ENCODE measurements around the gene FAM53B.

FAM53B gene

DNA sequence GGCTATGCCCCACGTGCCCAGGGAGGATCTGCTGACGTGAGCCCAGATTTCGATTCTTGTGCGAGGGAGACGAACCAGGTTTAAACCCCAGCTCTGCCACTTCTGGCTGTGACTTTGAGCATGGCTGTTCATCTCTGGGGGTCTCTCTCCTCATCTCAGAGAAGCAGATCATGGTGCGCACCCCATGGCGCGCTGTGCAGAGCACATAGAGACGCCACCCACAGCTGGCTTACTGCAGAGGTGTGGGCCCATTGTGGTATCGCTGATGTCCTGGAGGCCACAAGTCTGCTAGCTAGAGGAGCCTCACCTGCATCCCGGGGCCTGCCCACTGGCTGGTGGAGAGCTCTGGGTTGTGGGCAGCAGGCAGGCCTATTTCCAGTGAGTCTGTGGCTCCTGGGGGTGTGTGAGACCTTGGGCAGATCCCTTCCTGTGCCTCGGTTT lies 142.0 kb downstream of the FAM53B start:
- no peaks in the 10 kb centered on the region for H3K36me3 ChIP-seq (replicated peaks in 1 of 2; ENCODE audit: control insufficient read depth in 2 of 2, insufficient read depth in 2 of 2, low read length in 2 of 2)
- peak overlapping the region; percentile 59 for H3K18ac ChIP-seq (ENCODE audit: low read length)
- peak overlapping the region; percentile 4 for H3K14ac ChIP-seq (ENCODE audit: low read length)
- no peak for DNase-seq (ENCODE audit: low spot score)
- no peak overlapping the region for H2BK15ac ChIP-seq (ENCODE audit: low read length)
- no peak overlapping the region for H3K27ac ChIP-seq (replicated peaks; ENCODE audit: low read length)
- no peak overlapping the region for H2BK120ac ChIP-seq (ENCODE audit: low read depth, low read length)
- no peak overlapping the region for H2BK12ac ChIP-seq (ENCODE audit: low read length)
- H3K4me1 ChIP-seq (ENCODE audit: control insufficient read depth in 2 of 2, insufficient read depth in 1 of 2, low read depth in 1 of 2, low read length in 2 of 2) = peaks cover 14 to 16% of the 10 kb centered on the region in 2 donors
- WGBS, 2 donors (ENCODE audit: extremely low coverage in 2 of 2, insufficient read length in 2 of 2, insufficient replicate concordance in 1 of 2) = no CpG with 5 or more reads among the region's 12 CpGs
- H2AK5ac ChIP-seq (ENCODE audit: low read depth, low read length) = peak overlapping the region; percentile 32
- no peak overlapping the region for H3K4me3 ChIP-seq (ENCODE audit: low read length in 2 of 2)
- no peak overlapping the region for H3K4ac ChIP-seq (ENCODE audit: low read length)
- no peak overlapping the region for H4K8ac ChIP-seq (ENCODE audit: low read depth, low read length)
- H3K79me1 ChIP-seq (ENCODE audit: low read depth, low read length) = peaks cover 7% of the 10 kb centered on the region
- H2BK5ac ChIP-seq (ENCODE audit: low read length) = no peak overlapping the region
- H3K9ac ChIP-seq (ENCODE audit: low read depth, low read length, poor library complexity) = no peak overlapping the region
- no peaks in the 10 kb centered on the region for H3K27me3 ChIP-seq (ENCODE audit: control insufficient read depth in 3 of 3, insufficient read depth in 3 of 3, low read depth in 1 of 3, low read length in 3 of 3)
- H3K4me2 ChIP-seq (ENCODE audit: insufficient read depth, low read length, poor library complexity, severe bottlenecking) = no peak overlapping the region
- H3K9me3 ChIP-seq (replicated peaks in 1 of 2; ENCODE audit: control insufficient read depth in 2 of 2, insufficient read depth in 1 of 2, low read depth in 1 of 2, low read length in 2 of 2) = no peaks in the 10 kb centered on the region
- H3K23ac ChIP-seq (ENCODE audit: low read depth, low read length, poor library complexity) = no peak overlapping the region
- H2AFZ ChIP-seq (ENCODE audit: low read length) = no peak overlapping the region
- H4K91ac ChIP-seq (ENCODE audit: low read depth, low read length, poor library complexity) = no peak overlapping the region

DNA sequence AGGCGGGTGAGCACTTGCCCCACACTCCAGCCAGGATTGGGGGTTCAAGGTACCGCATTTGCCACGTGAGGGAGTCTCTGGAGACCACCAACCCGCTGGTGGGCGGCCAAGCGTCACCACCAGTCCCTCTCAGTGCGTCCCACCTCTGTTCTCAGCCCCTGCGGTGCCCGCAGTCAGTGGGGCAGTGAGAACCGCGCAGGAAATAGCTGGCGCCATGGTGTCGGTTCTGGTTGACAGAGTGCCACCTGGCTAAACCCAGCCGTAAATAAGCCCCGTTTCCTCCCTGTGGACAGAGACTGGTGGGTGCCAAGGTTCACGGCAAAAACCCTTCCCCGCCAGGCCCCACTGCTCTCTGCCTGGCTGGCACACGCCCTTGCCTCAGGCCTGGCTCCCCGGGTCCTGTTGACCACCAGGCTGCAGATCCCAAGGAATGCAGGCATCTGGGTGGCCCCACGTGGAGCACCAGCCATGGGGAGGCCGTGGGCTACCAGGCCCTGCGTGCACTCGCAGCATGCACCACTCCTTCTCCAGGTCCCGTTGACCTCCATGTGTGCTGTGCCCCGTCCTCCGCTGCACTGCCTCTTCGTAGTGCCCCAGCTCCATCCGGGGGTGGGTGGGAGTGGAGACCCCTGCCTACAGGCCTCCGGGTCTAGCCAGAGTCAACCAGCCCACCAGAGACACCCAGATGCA lies 142.6 kb downstream of the FAM53B start:
- no peaks in the 10 kb centered on the region for H3K9me3 ChIP-seq (replicated peaks in 1 of 2; ENCODE audit: control insufficient read depth in 2 of 2, insufficient read depth in 1 of 2, low read depth in 1 of 2, low read length in 2 of 2)
- no peak overlapping the region for H3K23ac ChIP-seq (ENCODE audit: low read depth, low read length, poor library complexity)
- peak overlapping the region; percentile 32 for H2AK5ac ChIP-seq (ENCODE audit: low read depth, low read length)
- no peak overlapping the region for H2BK120ac ChIP-seq (ENCODE audit: low read depth, low read length)
- H4K91ac ChIP-seq (ENCODE audit: low read depth, low read length, poor library complexity) = no peak overlapping the region
- H3K4ac ChIP-seq (ENCODE audit: low read length) = no peak overlapping the region
- peak overlapping the region; percentile 59 for H3K18ac ChIP-seq (ENCODE audit: low read length)
- H2AFZ ChIP-seq (ENCODE audit: low read length) = no peak overlapping the region
- H2BK12ac ChIP-seq (ENCODE audit: low read length) = no peak overlapping the region
- WGBS, 2 donors (ENCODE audit: extremely low coverage in 2 of 2, insufficient read length in 2 of 2, insufficient replicate concordance in 1 of 2) = no CpG with 5 or more reads among the region's 29 CpGs
- H3K27ac ChIP-seq (replicated peaks; ENCODE audit: low read length) = no peak overlapping the region
- no peak overlapping the region for H4K8ac ChIP-seq (ENCODE audit: low read depth, low read length)
- H3K14ac ChIP-seq (ENCODE audit: low read length) = no peak overlapping the region
- H2BK15ac ChIP-seq (ENCODE audit: low read length) = no peak overlapping the region
- peak overlapping the region; percentile 70 for H3K9ac ChIP-seq (ENCODE audit: low read depth, low read length, poor library complexity)
- H2BK5ac ChIP-seq (ENCODE audit: low read length) = no peak overlapping the region
- H3K79me1 ChIP-seq (ENCODE audit: low read depth, low read length) = peaks cover 7% of the 10 kb centered on the region
- no peak for DNase-seq (ENCODE audit: low spot score)
- no peaks in the 10 kb centered on the region for H3K36me3 ChIP-seq (replicated peaks in 1 of 2; ENCODE audit: control insufficient read depth in 2 of 2, insufficient read depth in 2 of 2, low read length in 2 of 2)
- H3K4me1 ChIP-seq (ENCODE audit: control insufficient read depth in 2 of 2, insufficient read depth in 1 of 2, low read depth in 1 of 2, low read length in 2 of 2) = peaks cover 9 to 11% of the 10 kb centered on the region in 2 donors
- H3K4me2 ChIP-seq (ENCODE audit: insufficient read depth, low read length, poor library complexity, severe bottlenecking) = no peak overlapping the region
- H3K4me3 ChIP-seq (ENCODE audit: low read length in 2 of 2) = no peak overlapping the region
- no peaks in the 10 kb centered on the region for H3K27me3 ChIP-seq (ENCODE audit: control insufficient read depth in 3 of 3, insufficient read depth in 3 of 3, low read depth in 1 of 3, low read length in 3 of 3)

- Histone ChIP-seq H3K23ac (ENCODE audit: low read depth, low read length, poor library complexity) (no peak overlapping the region), H2AK5ac (ENCODE audit: low read depth, low read length) (peak overlapping the region; percentile 78), H2BK12ac (ENCODE audit: low read length) (no peak overlapping the region), H2AFZ (ENCODE audit: low read length) (no peak overlapping the region), H4K8ac (ENCODE audit: low read depth, low read length) (no peak overlapping the region), H3K79me1 (ENCODE audit: low read depth, low read length) (peaks cover 4% of the 10 kb centered on the region), H3K27ac (replicated peaks; ENCODE audit: low read length) (no peak overlapping the region), H3K14ac (ENCODE audit: low read length) (peak overlapping the region; percentile 25), H2BK15ac (ENCODE audit: low read length) (no peak overlapping the region), H3K9ac (ENCODE audit: low read depth, low read length, poor library complexity) (no peak overlapping the region), H3K36me3 (replicated peaks in 1 of 2; ENCODE audit: control insufficient read depth in 2 of 2, insufficient read depth in 2 of 2, low read length in 2 of 2) (no peaks in the 10 kb centered on the region), H2BK120ac (ENCODE audit: low read depth, low read length) (no peak overlapping the region), H3K27me3 (ENCODE audit: control insufficient read depth in 3 of 3, insufficient read depth in 3 of 3, low read depth in 1 of 3, low read length in 3 of 3) (no peaks in the 10 kb centered on the region), H3K9me3 (replicated peaks in 1 of 2; ENCODE audit: control insufficient read depth in 2 of 2, insufficient read depth in 1 of 2, low read depth in 1 of 2, low read length in 2 of 2) (no peaks in the 10 kb centered on the region), H3K4me2 (ENCODE audit: insufficient read depth, low read length, poor library complexity, severe bottlenecking) (no peak overlapping the region), H3K4me1 (ENCODE audit: control insufficient read depth in 2 of 2, insufficient read depth in 1 of 2, low read depth in 1 of 2, low read length in 2 of 2) (peaks cover 4 to 7% of the 10 kb centered on the region in 2 donors), H3K4me3 (ENCODE audit: low read length in 2 of 2) (no peak overlapping the region), H3K4ac (ENCODE audit: low read length) (no peak overlapping the region), H4K91ac (ENCODE audit: low read depth, low read length, poor library complexity) (no peak overlapping the region), H3K18ac (ENCODE audit: low read length) (no peak overlapping the region), H2BK5ac (ENCODE audit: low read length) (no peak overlapping the region)
- no peak for DNase-seq (ENCODE audit: low spot score)
- WGBS, 2 donors (ENCODE audit: extremely low coverage in 2 of 2, insufficient read length in 2 of 2, insufficient replicate concordance in 1 of 2) = no CpG with 5 or more reads among the region's 12 CpGs
Observed at GRCh38 chr10:124601016-124601415, 143.2 kb downstream of the FAM53B start.

GRCh38 chr10:124600051-124600880 lies 143.9 kb downstream of the FAM53B start:
- no peak overlapping the region for H3K27ac ChIP-seq (replicated peaks; ENCODE audit: low read length)
- H3K27me3 ChIP-seq (ENCODE audit: control insufficient read depth in 3 of 3, insufficient read depth in 3 of 3, low read depth in 1 of 3, low read length in 3 of 3) = no peaks in the 10 kb centered on the region
- WGBS, 2 donors (ENCODE audit: extremely low coverage in 2 of 2, insufficient read length in 2 of 2, insufficient replicate concordance in 1 of 2) = no CpG with 5 or more reads among the region's 18 CpGs
- no peak overlapping the region for H2AFZ ChIP-seq (ENCODE audit: low read length)
- peaks cover 4% of the 10 kb centered on the region for H3K79me1 ChIP-seq (ENCODE audit: low read depth, low read length)
- H3K9me3 ChIP-seq (replicated peaks in 1 of 2; ENCODE audit: control insufficient read depth in 2 of 2, insufficient read depth in 1 of 2, low read depth in 1 of 2, low read length in 2 of 2) = no peaks in the 10 kb centered on the region
- peaks cover 3 to 7% of the 10 kb centered on the region in 2 donors for H3K4me1 ChIP-seq (ENCODE audit: control insufficient read depth in 2 of 2, insufficient read depth in 1 of 2, low read depth in 1 of 2, low read length in 2 of 2)
- H4K8ac ChIP-seq (ENCODE audit: low read depth, low read length) = no peak overlapping the region
- no peak for DNase-seq (ENCODE audit: low spot score)
- H2BK15ac ChIP-seq (ENCODE audit: low read length) = peak overlapping the region; percentile 44
- H2BK5ac ChIP-seq (ENCODE audit: low read length) = peak overlapping the region; percentile 45
- no peak overlapping the region for H3K4me2 ChIP-seq (ENCODE audit: insufficient read depth, low read length, poor library complexity, severe bottlenecking)
- H2AK5ac ChIP-seq (ENCODE audit: low read depth, low read length) = peak overlapping the region; percentile 78
- H3K23ac ChIP-seq (ENCODE audit: low read depth, low read length, poor library complexity) = peak overlapping the region; percentile 59
- no peak overlapping the region for H3K4ac ChIP-seq (ENCODE audit: low read length)
- H3K14ac ChIP-seq (ENCODE audit: low read length) = peak overlapping the region; percentile 87
- H2BK120ac ChIP-seq (ENCODE audit: low read depth, low read length) = no peak overlapping the region
- peak overlapping the region; percentile 54 for H3K18ac ChIP-seq (ENCODE audit: low read length)
- H3K9ac ChIP-seq (ENCODE audit: low read depth, low read length, poor library complexity) = no peak overlapping the region
- H4K91ac ChIP-seq (ENCODE audit: low read depth, low read length, poor library complexity) = no peak overlapping the region
- no peaks in the 10 kb centered on the region for H3K36me3 ChIP-seq (replicated peaks in 1 of 2; ENCODE audit: control insufficient read depth in 2 of 2, insufficient read depth in 2 of 2, low read length in 2 of 2)
- H3K4me3 ChIP-seq (ENCODE audit: low read length in 2 of 2) = no peak overlapping the region
- peak overlapping the region; percentile 18 for H2BK12ac ChIP-seq (ENCODE audit: low read length)

Measured in neuronal stem cell (in vitro differentiated cells).